ENCODE measurements around the gene PTPRG.

DNA sequence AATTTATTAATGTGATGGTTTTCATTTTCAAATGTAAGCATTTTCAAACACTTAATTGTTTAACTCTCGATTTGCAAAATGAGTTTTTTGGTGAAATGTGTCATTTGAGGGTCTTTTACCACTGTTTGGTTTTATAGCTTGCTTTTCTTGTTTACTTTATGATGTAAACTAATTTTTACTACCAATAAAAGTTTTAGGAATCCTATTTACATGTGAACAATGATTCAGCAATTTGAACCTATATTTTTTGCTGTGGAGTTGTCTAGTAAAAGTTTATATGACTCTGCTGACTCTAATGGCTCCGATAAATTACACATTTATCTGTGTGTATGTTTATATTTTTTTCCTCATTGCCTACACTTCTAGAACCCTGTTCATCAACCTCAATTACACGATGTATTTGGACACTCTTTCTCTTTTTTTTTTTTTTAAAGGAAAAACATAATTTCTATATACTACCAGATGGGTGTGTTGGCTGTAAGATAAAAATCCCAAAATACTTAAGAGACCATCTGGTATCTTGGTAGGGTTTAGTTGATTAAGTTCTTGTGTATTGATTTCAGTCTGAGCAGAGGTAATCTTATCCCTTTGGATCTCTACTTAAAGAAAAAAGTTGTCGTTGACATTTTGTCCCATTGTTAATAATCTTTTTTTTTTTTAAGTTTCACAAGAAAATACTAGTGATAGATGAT is 89.5 kb downstream of the PTPRG start:
- TF ChIP-seq, protein P1, sequence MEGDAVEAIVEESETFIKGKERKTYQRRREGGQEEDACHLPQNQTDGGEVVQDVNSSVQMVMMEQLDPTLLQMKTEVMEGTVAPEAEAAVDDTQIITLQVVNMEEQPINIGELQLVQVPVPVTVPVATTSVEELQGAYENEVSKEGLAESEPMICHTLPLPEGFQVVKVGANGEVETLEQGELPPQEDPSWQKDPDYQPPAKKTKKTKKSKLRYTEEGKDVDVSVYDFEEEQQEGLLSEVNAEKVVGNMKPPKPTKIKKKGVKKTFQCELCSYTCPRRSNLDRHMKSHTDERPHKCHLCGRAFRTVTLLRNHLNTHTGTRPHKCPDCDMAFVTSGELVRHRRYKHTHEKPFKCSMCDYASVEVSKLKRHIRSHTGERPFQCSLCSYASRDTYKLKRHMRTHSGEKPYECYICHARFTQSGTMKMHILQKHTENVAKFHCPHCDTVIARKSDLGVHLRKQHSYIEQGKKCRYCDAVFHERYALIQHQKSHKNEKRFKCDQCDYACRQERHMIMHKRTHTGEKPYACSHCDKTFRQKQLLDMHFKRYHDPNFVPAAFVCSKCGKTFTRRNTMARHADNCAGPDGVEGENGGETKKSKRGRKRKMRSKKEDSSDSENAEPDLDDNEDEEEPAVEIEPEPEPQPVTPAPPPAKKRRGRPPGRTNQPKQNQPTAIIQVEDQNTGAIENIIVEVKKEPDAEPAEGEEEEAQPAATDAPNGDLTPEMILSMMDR (IDR thresholded peaks at IDR 0.05; ENCODE audit: low read depth, low read length): no peak
- TF ChIP-seq EZH2phosphoT487 (IDR thresholded peaks at IDR 0.05; ENCODE audit: low read depth): no peak

All from OCI-LY3 (cell line).